Mesodermal cell (in vitro differentiated cells): ENCODE results near the gene HM13.
A peak's percentile ranks its signal among the peaks of the same experiment; 100 is the strongest.
"Not testable (repeated sequence)": the region's sequence is repeated elsewhere in the genome, so short reads cannot be mapped to it uniquely, and the experiment has no call there.

Experiments used
- H3K27ac ChIP-seq: 2 replicates; pipeline ENCODE4 v1.7.0; 2013; ENCODE audit warnings: mild to moderate bottlenecking, low read depth, low read length, moderate library complexity; ENCODE audit not compliant: severe bottlenecking
- H3K36me3 ChIP-seq: 2 replicates; pipeline ENCODE4 v1.7.1; 2013; ENCODE audit warnings: mild to moderate bottlenecking, low read length, moderate library complexity; ENCODE audit not compliant: control insufficient read depth, insufficient read depth
- H3K4me1 ChIP-seq: one replicate; pipeline ENCODE4 v1.7.1; 2013; ENCODE audit warnings: mild to moderate bottlenecking, low read length; ENCODE audit not compliant: insufficient read depth, control insufficient read depth, poor library complexity, severe bottlenecking
- H3K4me3 ChIP-seq: 2 replicates; pipeline ENCODE4 v1.7.0; 2013; ENCODE audit warnings: low read length, control low read depth, mild to moderate bottlenecking; ENCODE audit not compliant: insufficient read depth, poor library complexity, severe bottlenecking; ENCODE audit errors: extremely low read depth
- H3K9me3 ChIP-seq: 2 replicates; pipeline ENCODE4 v1.7.1; 2013; ENCODE audit warnings: mild to moderate bottlenecking, low read length, moderate library complexity; ENCODE audit not compliant: control insufficient read depth
- WGBS, 2 experiments: methylation state at CpG; one replicate each; pipeline ENCODE4 v1.1.5; 2013; ENCODE audit warnings: missing lambda C conversion rate in 2 of 2; ENCODE audit not compliant: insufficient coverage in 2 of 2; 5-methylcytosine and 5-hydroxymethylcytosine counted together

HM13 gene

GRCh38 chr20:31523361-31524283, 9.4 kb downstream of the HM13 start:
- H3K4me3 ChIP-seq, result no peak overlapping the region
- WGBS, 2 experiments, result 87 to 96% methylated on average over 5 to 7 of the region's 8 CpGs
- no peaks in the 10 kb centered on the region for H3K9me3 ChIP-seq
- no peak overlapping the region for H3K27ac ChIP-seq
- peaks cover 6% of the 10 kb centered on the region for H3K4me1 ChIP-seq
- H3K36me3 ChIP-seq, result peaks cover 67% of the 10 kb centered on the region

GRCh38 chr20:31527266-31527665, 13.0 kb downstream of the HM13 start:
- Histone ChIP-seq H3K27ac (no peak overlapping the region), H3K4me1 (peaks cover 3% of the 10 kb centered on the region), H3K36me3 (peaks cover 84% of the 10 kb centered on the region), H3K4me3 (no peak overlapping the region), H3K9me3 (no peaks in the 10 kb centered on the region)
- 84 to 94% methylated on average over 4 to 6 of the region's 6 CpGs for WGBS, 2 experiments

GRCh38 chr20:31535298-31535697, 21.1 kb downstream of the HM13 start:
- Histone ChIP-seq H3K27ac (no peak overlapping the region), H3K36me3 (peaks cover 86% of the 10 kb centered on the region)

GRCh38 chr20:31536575-31536974, 22.3 kb downstream of the HM13 start:
- H3K4me3 ChIP-seq, result no peak overlapping the region
- WGBS, 2 experiments, result 99 to 100% methylated on average over 5 of the region's 5 CpGs
- H3K4me1 ChIP-seq, result no peaks in the 10 kb centered on the region
- no peaks in the 10 kb centered on the region for H3K9me3 ChIP-seq
- peaks cover 82% of the 10 kb centered on the region for H3K36me3 ChIP-seq
- H3K27ac ChIP-seq, result no peak overlapping the region

More at GRCh38 chr20:31535298-31535697, 21.1 kb downstream of the HM13 start:
- H3K4me1 ChIP-seq, result no peaks in the 10 kb centered on the region
- H3K4me3 ChIP-seq, result no peak overlapping the region
- H3K9me3 ChIP-seq, result no peaks in the 10 kb centered on the region

- H3K9me3 ChIP-seq, result no peaks in the 10 kb centered on the region
- peaks cover 82% of the 10 kb centered on the region for H3K36me3 ChIP-seq
- WGBS, 2 experiments, result 96 to 97% methylated on average over 7 to 8 of the region's 8 CpGs
- no peak overlapping the region for H3K4me3 ChIP-seq
- no peak overlapping the region for H3K27ac ChIP-seq
- H3K4me1 ChIP-seq, result peaks cover 7% of the 10 kb centered on the region
These were observed 23.1 kb downstream of the HM13 start for GRCh38 chr20:31537116-31537871.

GRCh38 chr20:31537890-31538289, 23.6 kb downstream of the HM13 start:
- H3K27ac ChIP-seq, result no peak overlapping the region
- 90 to 95% methylated on average over 2 to 4 of the region's 4 CpGs for WGBS, 2 experiments
- H3K4me1 ChIP-seq, result peaks cover 11% of the 10 kb centered on the region
- peaks cover 82% of the 10 kb centered on the region for H3K36me3 ChIP-seq
- no peak overlapping the region for H3K4me3 ChIP-seq
- H3K9me3 ChIP-seq, result no peaks in the 10 kb centered on the region

GRCh38 chr20:31538326-31538725, 24.1 kb downstream of the HM13 start:
- peaks cover 81% of the 10 kb centered on the region for H3K36me3 ChIP-seq
- 100% methylated on average over 3 to 4 of the region's 4 CpGs for WGBS, 2 experiments
- H3K4me3 ChIP-seq, result no peak overlapping the region
- H3K9me3 ChIP-seq, result no peaks in the 10 kb centered on the region
- H3K4me1 ChIP-seq, result peaks cover 13% of the 10 kb centered on the region
- H3K27ac ChIP-seq, result no peak overlapping the region

- peaks cover 72% of the 10 kb centered on the region for H3K36me3 ChIP-seq
- WGBS, 2 experiments, result 77 to 100% methylated on average over 1 to 2 of the region's 3 CpGs
These were observed 25.4 kb downstream of the HM13 start for GRCh38 chr20:31539636-31540035.

GRCh38 chr20:31540406-31540805, 26.2 kb downstream of the HM13 start:
- H3K4me3 ChIP-seq, result no peak overlapping the region
- peaks cover 75% of the 10 kb centered on the region for H3K36me3 ChIP-seq
- no peaks in the 10 kb centered on the region for H3K9me3 ChIP-seq
- 87 to 100% methylated on average over 2 of the region's 3 CpGs for WGBS, 2 experiments
- peaks cover 21% of the 10 kb centered on the region for H3K4me1 ChIP-seq
- no peak overlapping the region for H3K27ac ChIP-seq

More at GRCh38 chr20:31539636-31540035, 25.4 kb downstream of the HM13 start:
- H3K4me1 ChIP-seq, result peaks cover 20% of the 10 kb centered on the region
- H3K4me3 ChIP-seq, H3K27ac ChIP-seq, H3K9me3 ChIP-seq: not testable (repeated sequence)

GRCh38 chr20:31542201-31542842, 28.1 kb downstream of the HM13 start:
- H3K4me3 ChIP-seq, result no peak overlapping the region
- WGBS, 2 experiments, result 84 to 92% methylated on average over 4 to 5 of the region's 7 CpGs
- peaks cover 75% of the 10 kb centered on the region for H3K36me3 ChIP-seq
- H3K27ac ChIP-seq, result peak overlapping the region; percentile 62
- H3K4me1 ChIP-seq, result peaks cover 21% of the 10 kb centered on the region
- no peaks in the 10 kb centered on the region for H3K9me3 ChIP-seq
